ENCODE data around the gene GRN. TPM values are rescaled to one million over a fixed set of nuclear protein-coding genes. Genes with fewer than 3 reads are reported as not detected.

GRN gene
- polyA plus RNA-seq, 2 of the 4 experiments (the other 2 are of a cell fraction), result 111 to 197 TPM

DNA sequence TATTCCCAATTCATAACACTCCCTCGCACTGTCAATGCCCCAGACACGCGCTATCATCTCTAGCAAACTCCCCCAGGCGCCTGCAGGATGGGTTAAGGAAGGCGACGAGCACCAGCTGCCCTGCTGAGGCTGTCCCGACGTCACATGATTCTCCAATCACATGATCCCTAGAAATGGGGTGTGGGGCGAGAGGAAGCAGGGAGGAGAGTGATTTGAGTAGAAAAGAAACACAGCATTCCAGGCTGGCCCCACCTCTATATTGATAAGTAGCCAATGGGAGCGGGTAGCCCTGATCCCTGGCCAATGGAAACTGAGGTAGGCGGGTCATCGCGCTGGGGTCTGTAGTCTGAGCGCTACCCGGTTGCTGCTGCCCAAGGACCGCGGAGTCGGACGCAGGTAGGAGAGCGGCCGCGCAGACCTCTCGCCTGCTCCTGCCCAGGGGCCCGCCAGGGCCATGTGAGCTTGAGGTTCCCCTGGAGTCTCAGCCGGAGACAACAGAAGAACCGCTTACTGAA is at the start of gene GRN (continued):
- TF ChIP-seq TFCP2L1 (CRISPR knock-in tag; IDR thresholded peaks at IDR 0.05), result no peak
- TF ChIP-seq FOXS1 (CRISPR knock-in tag; IDR thresholded peaks at IDR 0.05), result no peak
- TF ChIP-seq, protein P1, sequence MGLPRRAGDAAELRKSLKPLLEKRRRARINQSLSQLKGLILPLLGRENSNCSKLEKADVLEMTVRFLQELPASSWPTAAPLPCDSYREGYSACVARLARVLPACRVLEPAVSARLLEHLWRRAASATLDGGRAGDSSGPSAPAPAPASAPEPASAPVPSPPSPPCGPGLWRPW (IDR thresholded peaks at IDR 0.05), result no peak
- TF ChIP-seq RARB (CRISPR knock-in tag; IDR thresholded peaks at IDR 0.05), result no peak
- no peak for TF ChIP-seq ZFP36 (IDR thresholded peaks at IDR 0.05; ENCODE audit: borderline replicate concordance, partially characterized antibody)
- no peak for TF ChIP-seq KDM1A (IDR thresholded peaks at IDR 0.05; ENCODE audit: low read depth)

DNA sequence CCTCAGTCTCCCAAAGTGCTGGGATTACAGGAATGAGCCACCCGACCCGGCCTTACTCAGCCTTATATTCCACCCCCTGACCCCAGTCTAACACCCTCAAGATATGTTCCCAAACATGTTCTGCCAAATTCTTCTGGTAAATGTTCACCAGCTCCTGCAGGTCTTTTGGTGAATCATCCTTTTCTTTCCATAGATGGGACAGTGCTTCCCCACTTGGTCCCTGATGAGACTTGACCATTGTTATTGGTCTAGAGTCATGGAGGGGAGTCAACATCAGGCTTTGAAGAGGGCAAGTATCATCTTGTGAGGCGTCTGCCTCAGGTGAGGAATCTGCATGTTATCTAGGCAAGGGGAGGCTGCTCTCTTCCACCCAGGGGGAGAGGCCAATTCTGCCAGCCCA is 47.1 kb upstream of the GRN start:
- CTCF ChIA-PET, result interaction anchor here (1.1 kb wide), 1 partner anchor 87 kb away, joined by 3 read pairs; no protein-coding TSS in a partner anchor
- Histone ChIP-seq H3K4me3 (no peak overlapping the region), H3K4me2 (no peak overlapping the region), H3K4me1 (no peaks in the 10 kb centered on the region), H3K27ac (no peak overlapping the region), H3K9me3 (no peaks in the 10 kb centered on the region)
- FAIRE-seq (no peak), ATAC-seq (no peak; a peak in 1 of 6 replicates), DNase-seq (ENCODE audit: low read depth in 1 of 2, low spot score in 1 of 2) (no peak)
- POLR2A ChIA-PET, result no interaction called here
- 24% methylated on average over 3 of the region's 3 CpGs for WGBS (ENCODE audit: missing lambda C conversion rate)
- TF ChIP-seq CBX2 (IDR thresholded peaks at IDR 0.05; ENCODE audit: borderline replicate concordance, low read depth), result no peak
- TF ChIP-seq CBX8 (IDR thresholded peaks at IDR 0.05), result no peak
- TF ChIP-seq, protein P2, sequence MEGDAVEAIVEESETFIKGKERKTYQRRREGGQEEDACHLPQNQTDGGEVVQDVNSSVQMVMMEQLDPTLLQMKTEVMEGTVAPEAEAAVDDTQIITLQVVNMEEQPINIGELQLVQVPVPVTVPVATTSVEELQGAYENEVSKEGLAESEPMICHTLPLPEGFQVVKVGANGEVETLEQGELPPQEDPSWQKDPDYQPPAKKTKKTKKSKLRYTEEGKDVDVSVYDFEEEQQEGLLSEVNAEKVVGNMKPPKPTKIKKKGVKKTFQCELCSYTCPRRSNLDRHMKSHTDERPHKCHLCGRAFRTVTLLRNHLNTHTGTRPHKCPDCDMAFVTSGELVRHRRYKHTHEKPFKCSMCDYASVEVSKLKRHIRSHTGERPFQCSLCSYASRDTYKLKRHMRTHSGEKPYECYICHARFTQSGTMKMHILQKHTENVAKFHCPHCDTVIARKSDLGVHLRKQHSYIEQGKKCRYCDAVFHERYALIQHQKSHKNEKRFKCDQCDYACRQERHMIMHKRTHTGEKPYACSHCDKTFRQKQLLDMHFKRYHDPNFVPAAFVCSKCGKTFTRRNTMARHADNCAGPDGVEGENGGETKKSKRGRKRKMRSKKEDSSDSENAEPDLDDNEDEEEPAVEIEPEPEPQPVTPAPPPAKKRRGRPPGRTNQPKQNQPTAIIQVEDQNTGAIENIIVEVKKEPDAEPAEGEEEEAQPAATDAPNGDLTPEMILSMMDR (IDR thresholded peaks at IDR 0.05), result no peak
- TF ChIP-seq MAFK (IDR thresholded peaks at IDR 0.05; ENCODE audit: partially characterized antibody), result no peak
- no peak for TF ChIP-seq NFE2L2 (conservative IDR thresholded peaks at IDR 0.05; ENCODE audit: low read length)
- no peak for TF ChIP-seq SMC3 (IDR thresholded peaks at IDR 0.05)
- TF ChIP-seq, protein P3, sequence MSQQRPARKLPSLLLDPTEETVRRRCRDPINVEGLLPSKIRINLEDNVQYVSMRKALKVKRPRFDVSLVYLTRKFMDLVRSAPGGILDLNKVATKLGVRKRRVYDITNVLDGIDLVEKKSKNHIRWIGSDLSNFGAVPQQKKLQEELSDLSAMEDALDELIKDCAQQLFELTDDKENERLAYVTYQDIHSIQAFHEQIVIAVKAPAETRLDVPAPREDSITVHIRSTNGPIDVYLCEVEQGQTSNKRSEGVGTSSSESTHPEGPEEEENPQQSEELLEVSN (IDR thresholded peaks at IDR 0.05; ENCODE audit: borderline replicate concordance, low read depth), result no peak
- TF ChIP-seq KDM1A (IDR thresholded peaks at IDR 0.05; ENCODE audit: low read depth), result no peak
- TF ChIP-seq, protein P4, sequence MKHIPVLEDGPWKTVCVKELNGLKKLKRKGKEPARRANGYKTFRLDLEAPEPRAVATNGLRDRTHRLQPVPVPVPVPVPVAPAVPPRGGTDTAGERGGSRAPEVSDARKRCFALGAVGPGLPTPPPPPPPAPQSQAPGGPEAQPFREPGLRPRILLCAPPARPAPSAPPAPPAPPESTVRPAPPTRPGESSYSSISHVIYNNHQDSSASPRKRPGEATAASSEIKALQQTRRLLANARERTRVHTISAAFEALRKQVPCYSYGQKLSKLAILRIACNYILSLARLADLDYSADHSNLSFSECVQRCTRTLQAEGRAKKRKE (CRISPR knock-in tag; IDR thresholded peaks at IDR 0.05; ENCODE audit: low read depth), result no peak
- no peak for TF ChIP-seq BHLHE40 (IDR thresholded peaks at IDR 0.05; ENCODE audit: low read depth, low read length)
- no peak for TF ChIP-seq HOXB13 (CRISPR knock-in tag; IDR thresholded peaks at IDR 0.05; ENCODE audit: low read depth)

DNA sequence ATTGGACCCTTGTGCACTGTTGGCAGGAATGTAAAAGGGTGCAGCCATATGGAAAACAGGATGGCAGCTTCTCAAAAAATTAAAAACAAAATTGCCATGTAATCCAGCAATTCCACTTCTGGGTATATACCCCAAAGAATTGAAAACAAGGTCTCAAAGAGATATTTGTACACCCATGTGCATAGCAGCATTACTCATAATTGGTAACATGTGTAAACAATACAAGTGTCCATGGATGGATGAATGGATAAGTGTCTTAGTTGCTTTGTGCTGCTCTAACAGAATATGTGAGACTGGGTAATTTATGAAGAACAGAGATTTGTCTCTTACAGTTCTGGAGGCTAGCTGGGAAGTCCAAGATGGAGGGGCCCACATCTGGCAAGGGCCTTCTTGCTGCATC is 40.5 kb upstream of the GRN start:
- no peaks in the 10 kb centered on the region for H3K9me3 ChIP-seq
- no peak overlapping the region for H3K27ac ChIP-seq
- no peak overlapping the region for H3K4me2 ChIP-seq
- no peak for DNase-seq (ENCODE audit: low read depth in 1 of 2, low spot score in 1 of 2)
- peaks cover 15% of the 10 kb centered on the region for H3K4me1 ChIP-seq
- no peak for FAIRE-seq
- ChIA-PET POLR2A (no interaction called here), CTCF (interaction anchor here (0.6 to 1.8 kb wide), 7 partner anchors 11 to 320 kb away, joined by 3 to 6 read pairs (median 4); no protein-coding TSS in a partner anchor)
- ATAC-seq, result no peak
- H3K4me3 ChIP-seq, result no peak overlapping the region
- no peak for TF ChIP-seq RARB (CRISPR knock-in tag; IDR thresholded peaks at IDR 0.05)
- TF ChIP-seq MAFK (IDR thresholded peaks at IDR 0.05; ENCODE audit: partially characterized antibody), result no peak

All from A549 (cell line).